Measurements from ENCODE around the gene FOXJ2. TPM values are rescaled to one million over a fixed set of nuclear protein-coding genes. Genes with fewer than 3 reads are reported as not detected.
"Not testable (repeated sequence)": the region's sequence is repeated elsewhere in the genome, so short reads cannot be mapped to it uniquely, and the experiment has no call there.

The FOXJ2 gene
- total RNA-seq, 1 donor from 2014 or later = 24.0 TPM

GRCh38 chr12:8027856-8028255 is 4.7 kb upstream of the FOXJ2 start:
- DNase-seq (ENCODE audit: low spot score) = no peak
- Mint-ChIP-seq H3K27me3 (ENCODE audit: low read depth) (no peaks in the 10 kb centered on the region), H3K36me3 (ENCODE audit: low read depth) (no peaks in the 10 kb centered on the region), H3K27ac (ENCODE audit: unreplicated experiment) (peak overlapping the region; percentile 74), H3K4me1 (ENCODE audit: low read depth) (peaks cover 18% of the 10 kb centered on the region), H3K9me3 (ENCODE audit: low read depth) (no peaks in the 10 kb centered on the region), H3K4me3 (ENCODE audit: unreplicated experiment) (peak overlapping the region; percentile 96)
- TF ChIP-seq CTCF (IDR thresholded peaks at IDR 0.05) = no peak

- TF ChIP-seq CTCF (IDR thresholded peaks at IDR 0.05) = no peak
- H3K36me3 Mint-ChIP-seq (ENCODE audit: low read depth) = no peaks in the 10 kb centered on the region
- no peak overlapping the region for H3K27ac Mint-ChIP-seq (ENCODE audit: unreplicated experiment)
- H3K4me1 Mint-ChIP-seq (ENCODE audit: low read depth) = peaks cover 21% of the 10 kb centered on the region
- H3K4me3 Mint-ChIP-seq (ENCODE audit: unreplicated experiment) = no peak overlapping the region
- no peaks in the 10 kb centered on the region for H3K9me3 Mint-ChIP-seq (ENCODE audit: low read depth)
- no peak for DNase-seq (ENCODE audit: low spot score)
- H3K27me3 Mint-ChIP-seq (ENCODE audit: low read depth) = no peaks in the 10 kb centered on the region
Measured at GRCh38 chr12:8028267-8028666, 4.2 kb upstream of the FOXJ2 start.

GRCh38 chr12:8030189-8030588 is 2.3 kb upstream of the FOXJ2 start:
- H3K36me3 Mint-ChIP-seq (ENCODE audit: low read depth) = no peaks in the 10 kb centered on the region
- no peaks in the 10 kb centered on the region for H3K27me3 Mint-ChIP-seq (ENCODE audit: low read depth)
- DNase-seq (ENCODE audit: low spot score) = no peak
- no peak overlapping the region for H3K4me3 Mint-ChIP-seq (ENCODE audit: unreplicated experiment)
- no peak overlapping the region for H3K27ac Mint-ChIP-seq (ENCODE audit: unreplicated experiment)
- peaks cover 40% of the 10 kb centered on the region for H3K4me1 Mint-ChIP-seq (ENCODE audit: low read depth)
- no peak for TF ChIP-seq CTCF (IDR thresholded peaks at IDR 0.05)
- no peaks in the 10 kb centered on the region for H3K9me3 Mint-ChIP-seq (ENCODE audit: low read depth)

- not testable (repeated sequence) for H3K4me3 Mint-ChIP-seq (ENCODE audit: unreplicated experiment); H3K9me3 Mint-ChIP-seq (ENCODE audit: low read depth); H3K27me3 Mint-ChIP-seq (ENCODE audit: low read depth); H3K27ac Mint-ChIP-seq (ENCODE audit: unreplicated experiment); H3K36me3 Mint-ChIP-seq (ENCODE audit: low read depth); DNase-seq (ENCODE audit: low spot score)
- peaks cover 47% of the 10 kb centered on the region for H3K4me1 Mint-ChIP-seq (ENCODE audit: low read depth)
Measured at GRCh38 chr12:8031017-8031416, 1.5 kb upstream of the FOXJ2 start.

- no peak for TF ChIP-seq CTCF (IDR thresholded peaks at IDR 0.05)
- Mint-ChIP-seq H3K9me3 (ENCODE audit: low read depth) (no peaks in the 10 kb centered on the region), H3K4me1 (ENCODE audit: low read depth) (peaks cover 51% of the 10 kb centered on the region), H3K27ac (ENCODE audit: unreplicated experiment) (peak overlapping the region; percentile 74), H3K4me3 (ENCODE audit: unreplicated experiment) (peak overlapping the region; percentile 79), H3K27me3 (ENCODE audit: low read depth) (no peaks in the 10 kb centered on the region), H3K36me3 (ENCODE audit: low read depth) (peaks cover 2% of the 10 kb centered on the region)
- no peak for DNase-seq (ENCODE audit: low spot score)
Measured at GRCh38 chr12:8031872-8032241, 659 bp upstream of the FOXJ2 start.

- Mint-ChIP-seq H3K4me1 (ENCODE audit: low read depth) (peaks cover 59% of the 10 kb centered on the region), H3K4me3 (ENCODE audit: unreplicated experiment) (peak overlapping the region; percentile 87), H3K27ac (ENCODE audit: unreplicated experiment) (peak overlapping the region; percentile 87), H3K27me3 (ENCODE audit: low read depth) (no peaks in the 10 kb centered on the region), H3K9me3 (ENCODE audit: low read depth) (no peaks in the 10 kb centered on the region), H3K36me3 (ENCODE audit: low read depth) (peaks cover 2% of the 10 kb centered on the region)
- no peak for TF ChIP-seq CTCF (IDR thresholded peaks at IDR 0.05)
- DNase-seq (ENCODE audit: low spot score) = no peak
Measured at GRCh38 chr12:8033153-8034044, 883 bp downstream of the FOXJ2 start.
